Measurements from ENCODE around the gene BCKDHB.
"Not testable (repeated sequence)": the region's sequence is repeated elsewhere in the genome, so short reads cannot be mapped to it uniquely, and the experiment has no call there.

Gene BCKDHB

DNA sequence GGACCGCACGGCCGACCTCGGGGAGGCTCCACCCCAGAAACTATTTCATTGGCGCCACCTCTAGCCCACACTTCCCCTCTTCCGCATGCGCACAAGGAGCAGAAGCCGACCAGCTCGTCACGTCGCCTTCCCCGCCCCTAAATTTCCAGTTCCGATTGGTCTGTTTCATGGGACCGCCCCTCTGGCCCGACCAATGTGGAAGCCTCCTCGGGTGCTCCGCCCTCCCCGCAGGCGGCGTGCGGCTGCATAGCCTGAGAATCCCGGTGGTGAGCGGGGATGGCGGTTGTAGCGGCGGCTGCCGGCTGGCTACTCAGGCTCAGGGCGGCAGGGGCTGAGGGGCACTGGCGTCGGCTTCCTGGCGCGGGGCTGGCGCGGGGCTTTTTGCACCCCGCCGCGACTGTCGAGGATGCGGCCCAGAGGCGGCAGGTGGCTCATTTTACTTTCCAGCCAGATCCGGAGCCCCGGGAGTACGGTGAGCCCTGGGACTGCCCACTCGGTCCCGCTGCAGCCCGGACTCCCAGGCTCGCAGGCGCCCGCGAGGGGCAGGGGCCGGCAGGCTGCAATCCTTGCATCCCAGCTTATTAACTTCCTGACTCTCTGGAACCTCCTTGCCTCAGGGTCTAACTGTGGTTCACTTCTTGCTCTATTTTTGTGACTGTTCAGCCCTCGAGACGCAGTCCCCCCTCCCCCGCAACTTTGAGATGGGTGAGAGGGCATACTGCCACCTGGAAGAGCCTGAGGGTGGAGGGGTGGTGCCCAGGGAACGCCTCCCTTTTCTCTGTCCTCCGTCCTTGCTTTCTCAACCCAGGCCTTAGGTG, at the start of gene BCKDHB:
TSS of gene BCKDHB (plus strand) at position 254 of the 818 bp plus-strand sequence. CDS start at position 277, 23 bp downstream.
- peak; percentile 99 for DNase-seq

- no peak for DNase-seq
Measured at GRCh38 chr6:80060774-80061173, 45.7 kb upstream of the BCKDHB start.

- not testable (repeated sequence) for DNase-seq
Measured at GRCh38 chr6:80068146-80068545, 38.3 kb upstream of the BCKDHB start.

- DNase-seq = not testable (repeated sequence)
Measured at GRCh38 chr6:80070431-80070830, 36.0 kb upstream of the BCKDHB start.

GRCh38 chr6:80077067-80077466, 29.4 kb upstream of the BCKDHB start:
- DNase-seq = no peak

GRCh38 chr6:80088637-80089036, 17.8 kb upstream of the BCKDHB start:
- no peak for DNase-seq

GRCh38 chr6:80091506-80091905, 15.0 kb upstream of the BCKDHB start:
- no peak for DNase-seq

DNA sequence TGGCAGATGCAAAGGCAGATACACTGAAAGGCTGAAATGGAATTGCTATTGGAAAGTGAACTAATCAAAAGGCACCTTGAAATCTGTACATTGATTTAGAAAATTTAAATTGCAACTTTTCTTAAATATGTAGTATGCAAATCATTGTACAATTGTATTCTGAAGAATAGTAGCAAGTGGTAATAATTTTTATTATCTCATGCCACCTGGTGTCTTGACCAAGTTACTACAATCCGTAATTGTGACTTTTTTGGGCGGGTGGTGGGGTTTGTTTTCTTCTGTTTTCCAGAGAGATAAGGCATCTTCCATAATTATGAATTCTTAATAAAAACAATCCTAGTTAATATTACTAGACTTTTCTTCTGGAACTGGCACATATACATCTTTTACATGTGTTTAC, 12.5 kb upstream of the BCKDHB start:
- DNase-seq = peak; percentile 1

DNA sequence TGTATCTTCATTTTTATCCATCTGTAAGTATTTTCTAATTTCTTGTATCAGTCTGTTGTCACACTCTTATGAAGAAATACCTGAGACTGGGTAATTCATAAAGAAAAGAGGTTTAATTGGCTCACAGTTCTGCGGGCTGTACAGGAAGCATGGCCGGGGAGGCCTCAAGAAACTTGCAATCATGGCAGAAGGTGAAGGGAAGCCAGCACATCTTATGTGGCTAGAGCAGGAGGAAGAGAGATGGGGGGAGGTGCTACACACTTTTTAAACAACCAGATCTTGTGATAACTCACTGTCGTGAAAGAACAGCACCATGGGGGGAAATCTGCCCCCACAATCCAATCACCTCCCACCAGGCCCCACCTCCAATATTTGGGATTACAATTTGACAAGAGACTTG, 10.9 kb upstream of the BCKDHB start:
- no peak for DNase-seq

- DNase-seq = no peak
Measured at GRCh38 chr6:80098392-80098791, 8.1 kb upstream of the BCKDHB start.

DNA sequence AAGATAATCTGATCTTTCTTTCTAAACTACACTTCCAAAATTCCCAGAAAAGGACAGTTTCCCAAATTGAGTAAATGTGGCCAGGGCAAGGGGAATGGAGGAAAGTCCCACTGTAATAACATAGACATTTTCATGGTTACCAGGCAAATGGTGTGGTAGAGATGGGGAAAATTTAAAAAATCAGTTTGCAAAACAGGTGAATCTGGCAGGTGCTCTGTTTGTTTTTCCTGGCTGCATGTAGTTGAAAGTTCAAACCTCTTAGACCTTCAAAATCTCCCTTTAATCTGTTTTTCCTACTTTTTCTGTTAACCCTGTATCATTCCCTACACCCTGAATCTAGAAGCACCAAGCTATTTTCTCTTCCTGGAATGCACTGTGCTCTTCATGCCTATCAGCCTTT, 2.0 kb upstream of the BCKDHB start:
- no peak for DNase-seq

DNA sequence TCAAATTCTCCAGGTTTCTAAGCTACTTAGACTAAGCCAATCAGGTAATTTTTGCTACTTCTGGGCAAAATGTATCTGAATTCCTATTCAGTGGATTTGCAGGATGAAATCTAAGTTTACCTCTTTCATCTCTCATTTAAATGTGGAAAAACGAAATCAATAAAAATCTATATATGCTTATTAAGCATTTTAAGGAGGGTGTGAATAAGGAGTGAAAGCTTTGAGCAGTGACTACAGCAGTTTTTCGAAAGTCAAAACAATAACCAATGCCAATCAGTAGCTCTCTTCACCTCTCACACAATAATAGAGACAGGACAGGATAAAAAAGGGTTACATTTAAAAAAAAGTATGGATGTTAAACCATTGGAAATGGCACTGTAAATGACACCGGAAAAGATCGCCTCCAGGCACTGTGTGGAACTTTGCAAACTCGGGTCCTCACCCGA, 476 bp upstream of the BCKDHB start:
- no peak for DNase-seq

DNA sequence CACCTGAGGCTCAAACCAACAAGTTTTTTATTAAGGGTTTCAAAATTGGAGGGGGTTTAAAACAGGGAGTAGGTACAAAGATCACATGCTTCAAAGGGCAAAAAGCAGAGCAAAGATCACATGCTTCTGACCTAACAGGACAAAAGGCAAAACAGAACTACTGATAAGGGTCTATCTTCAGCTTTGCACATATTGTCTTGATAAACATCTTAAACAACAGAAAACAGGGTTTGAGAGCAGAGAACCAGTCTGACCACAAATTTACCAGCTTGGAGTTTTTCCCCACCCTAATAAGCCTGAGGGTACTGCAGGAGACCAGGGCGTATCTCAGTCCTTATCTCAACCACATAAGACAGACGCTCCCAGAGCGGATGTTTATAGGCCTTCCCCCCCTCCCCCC, 16.1 kb downstream of the BCKDHB start:
- not testable (repeated sequence) for DNase-seq

- DNase-seq = no peak
Measured at GRCh38 chr6:80126657-80127345, 20.3 kb downstream of the BCKDHB start.

DNA sequence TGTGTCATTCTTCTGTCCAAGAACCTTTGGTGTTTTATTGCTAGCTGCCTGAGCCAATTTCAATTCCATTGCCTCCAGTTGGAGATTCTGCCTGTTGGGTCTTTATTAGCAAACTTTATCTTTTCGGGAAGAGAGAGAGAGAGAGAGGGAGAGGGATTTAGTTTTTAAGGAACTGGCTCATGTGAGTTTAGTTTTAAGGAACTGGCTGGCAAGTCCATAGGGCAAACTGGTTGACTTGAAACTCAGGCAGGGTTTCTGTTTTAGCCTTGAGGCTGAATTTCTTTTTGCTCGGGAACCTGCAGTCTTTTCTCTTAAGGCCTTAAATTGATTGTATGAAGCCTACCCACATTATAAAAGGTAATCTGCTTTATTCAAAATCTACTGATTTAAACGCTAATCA, 23.0 kb downstream of the BCKDHB start:
- DNase-seq = no peak

GRCh38 chr6:80133020-80133419, 26.5 kb downstream of the BCKDHB start:
- peak; percentile 78 for DNase-seq

DNA sequence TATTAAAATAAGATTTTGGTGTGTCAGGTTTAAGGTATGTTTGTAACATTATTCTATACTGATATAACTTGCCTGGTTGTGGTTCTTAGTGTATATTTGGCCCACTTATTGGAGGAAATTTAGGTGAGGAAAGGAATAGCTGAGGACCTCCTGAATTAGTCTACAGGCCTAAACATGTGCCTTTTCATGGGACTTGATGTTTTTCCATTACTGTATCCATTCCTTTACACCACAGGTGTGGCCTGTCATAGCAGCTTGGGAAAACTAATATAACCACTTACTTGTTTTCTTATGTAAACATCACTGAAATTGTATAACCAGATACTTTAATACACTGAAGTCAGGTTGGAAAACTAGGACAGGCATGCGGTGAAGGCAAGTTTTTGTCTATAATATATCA, 27.6 kb downstream of the BCKDHB start:
- no peak for DNase-seq

GRCh38 chr6:80142586-80142985, 36.1 kb downstream of the BCKDHB start:
- DNase-seq = no peak

GRCh38 chr6:80143419-80143937, 37.0 kb downstream of the BCKDHB start:
- peak; percentile 47 for DNase-seq

DNA sequence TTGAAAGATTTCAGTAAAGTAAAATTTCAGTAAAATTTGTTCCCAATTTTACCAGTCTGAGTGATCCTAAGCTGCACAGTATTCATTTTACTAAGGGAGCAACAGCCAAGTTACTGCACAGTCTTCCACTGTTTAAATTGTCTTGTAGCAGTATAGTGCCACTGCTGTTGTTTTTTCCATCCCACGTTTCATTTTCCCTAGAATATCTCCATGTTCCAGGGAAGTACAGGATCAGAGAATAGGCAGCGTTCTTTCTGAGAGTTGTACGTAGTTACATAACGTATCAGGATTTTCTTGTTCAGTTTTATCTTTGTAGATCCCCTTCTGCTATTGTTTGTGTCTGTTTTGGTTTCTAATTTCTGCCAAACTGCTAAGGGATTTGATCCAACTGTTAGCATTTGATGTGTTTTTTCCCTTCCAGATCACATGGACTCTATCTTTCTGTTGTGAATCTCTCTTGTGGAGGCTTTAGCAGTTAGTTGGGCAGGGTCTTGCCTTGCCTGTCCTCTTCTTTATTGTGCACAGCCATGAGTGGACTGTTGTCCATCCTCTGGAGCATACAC, 38.4 kb downstream of the BCKDHB start:
- no peak for DNase-seq

DNA sequence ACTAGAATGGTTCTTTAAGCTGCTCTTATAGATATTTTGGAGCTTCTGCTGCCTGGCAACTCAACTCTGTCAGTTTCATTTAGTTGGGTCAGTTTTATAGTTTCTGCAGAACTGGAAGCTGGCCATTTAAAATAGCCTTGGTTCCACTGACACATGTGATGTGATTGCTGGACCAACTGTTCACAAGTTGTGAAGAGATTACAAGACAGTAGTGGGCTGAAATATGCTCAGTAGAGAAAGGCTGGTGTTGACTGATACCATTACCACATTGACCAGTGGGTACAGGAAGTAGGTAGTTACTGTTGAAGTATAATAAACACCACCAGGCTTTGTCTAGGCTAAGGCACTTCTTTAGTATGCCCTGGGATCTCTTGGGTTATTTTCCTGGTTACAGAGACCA, 39.0 kb downstream of the BCKDHB start:
- no peak for DNase-seq

- no peak for DNase-seq
Measured at GRCh38 chr6:80145921-80146320, 39.5 kb downstream of the BCKDHB start.

DNA sequence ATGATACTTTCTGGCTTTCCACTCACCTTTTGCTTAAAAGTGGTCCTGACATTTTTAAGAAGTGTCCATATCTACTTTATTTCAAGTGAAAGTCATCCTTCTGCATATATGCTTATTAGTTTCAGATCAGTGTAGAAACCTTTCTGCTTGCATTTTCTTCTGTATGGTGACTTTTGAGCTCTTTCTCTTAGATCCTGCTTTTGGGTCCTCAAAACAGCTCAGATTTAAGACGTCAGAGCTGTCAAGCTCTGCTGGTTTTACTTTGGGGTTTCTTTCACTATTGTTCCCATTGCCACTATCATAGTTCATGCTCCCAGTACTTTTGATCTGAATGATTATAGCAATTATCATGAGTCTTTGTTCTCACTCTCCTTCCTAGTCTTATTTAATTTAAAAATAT, 41.7 kb downstream of the BCKDHB start:
- no peak for DNase-seq

GRCh38 chr6:80151635-80152034, 45.2 kb downstream of the BCKDHB start:
- DNase-seq = peak; percentile 3

Data from COR-L47 (cell line).